H1 (cell line): Measurements from ENCODE around the gene ARHGAP12.

Experiments
- EZH2 ChIP-seq: fragments of 200-600 bp; sonication (generic); IDR thresholded peaks from 2 replicates; pipeline ENCODE4 v1.7.1; 2012; ENCODE audit warnings: low read depth, mild to moderate bottlenecking, moderate library complexity, low read length, inconsistent platforms; ENCODE audit not compliant: severe bottlenecking
- FOSL1 ChIP-seq: IDR thresholded peaks from 2 replicates; pipeline ENCODE4 v1.6.1; 2011; ENCODE audit warnings: mild to moderate bottlenecking, low read depth, low read length, moderate library complexity; ENCODE audit not compliant: insufficient read depth
- KDM5A ChIP-seq: fragments of 200-600 bp; IDR thresholded peaks from 2 replicates; pipeline ENCODE4 v1.7.1; 2012; ENCODE audit warnings: mild to moderate bottlenecking, low read length, inconsistent platforms, mixed read lengths
- RFX5 ChIP-seq: IDR thresholded peaks from 2 replicates; pipeline ENCODE4 v1.6.1; 2011; ENCODE audit warnings: low read depth, low read length, improper control_type of control experiment, borderline replicate concordance
- TF ChIP-seq, protein P1 (sequence below), 3 experiments: IDR thresholded peaks; 1 replicate in 2 of 3; 2 replicates in 1 of 3; pipeline versions ENCODE4 v1.5.1 to v1.6.1; 2011; ENCODE audit warnings: low read length in 3 of 3, mild to moderate bottlenecking in 3 of 3, inconsistent platforms in 2 of 3, low read depth in 1 of 3, moderate library complexity in 1 of 3; ENCODE audit not compliant: insufficient read depth in 1 of 3; ENCODE audit errors: control extremely low read depth in 1 of 3
- TF ChIP-seq, protein P2 (sequence below): IDR thresholded peaks from 2 replicates; pipeline ENCODE4 v1.6.1; 2012; ENCODE audit warnings: inconsistent platforms

DNA sequence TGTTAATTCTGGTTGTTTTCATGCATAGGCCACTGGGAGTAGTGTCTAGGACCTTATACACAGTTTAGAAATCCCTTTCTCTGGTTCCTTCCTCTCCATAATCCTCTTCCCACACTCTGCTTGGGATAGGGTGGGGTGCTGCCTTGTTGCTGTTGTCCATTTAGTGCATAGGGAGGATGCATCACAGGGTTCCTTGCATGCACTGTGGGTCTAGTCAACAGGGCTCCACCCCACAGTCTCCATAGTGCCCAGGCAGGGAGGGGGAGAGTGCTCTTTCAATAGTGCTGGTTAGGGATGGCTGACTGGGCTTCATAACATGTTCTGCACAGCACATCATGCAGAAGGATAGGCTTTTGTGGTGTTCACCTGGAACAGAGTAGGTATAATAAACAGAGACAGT lies 81.1 kb downstream of the ARHGAP12 start:
- no peak for TF ChIP-seq EZH2
- TF ChIP-seq, protein P1, sequence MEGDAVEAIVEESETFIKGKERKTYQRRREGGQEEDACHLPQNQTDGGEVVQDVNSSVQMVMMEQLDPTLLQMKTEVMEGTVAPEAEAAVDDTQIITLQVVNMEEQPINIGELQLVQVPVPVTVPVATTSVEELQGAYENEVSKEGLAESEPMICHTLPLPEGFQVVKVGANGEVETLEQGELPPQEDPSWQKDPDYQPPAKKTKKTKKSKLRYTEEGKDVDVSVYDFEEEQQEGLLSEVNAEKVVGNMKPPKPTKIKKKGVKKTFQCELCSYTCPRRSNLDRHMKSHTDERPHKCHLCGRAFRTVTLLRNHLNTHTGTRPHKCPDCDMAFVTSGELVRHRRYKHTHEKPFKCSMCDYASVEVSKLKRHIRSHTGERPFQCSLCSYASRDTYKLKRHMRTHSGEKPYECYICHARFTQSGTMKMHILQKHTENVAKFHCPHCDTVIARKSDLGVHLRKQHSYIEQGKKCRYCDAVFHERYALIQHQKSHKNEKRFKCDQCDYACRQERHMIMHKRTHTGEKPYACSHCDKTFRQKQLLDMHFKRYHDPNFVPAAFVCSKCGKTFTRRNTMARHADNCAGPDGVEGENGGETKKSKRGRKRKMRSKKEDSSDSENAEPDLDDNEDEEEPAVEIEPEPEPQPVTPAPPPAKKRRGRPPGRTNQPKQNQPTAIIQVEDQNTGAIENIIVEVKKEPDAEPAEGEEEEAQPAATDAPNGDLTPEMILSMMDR (IDR thresholded peaks at IDR 0.05; ENCODE audit: control extremely low read depth in 1 of 3, insufficient read depth in 1 of 3, low read depth in 1 of 3, low read length in 3 of 3): no peak
- TF ChIP-seq, protein P2, sequence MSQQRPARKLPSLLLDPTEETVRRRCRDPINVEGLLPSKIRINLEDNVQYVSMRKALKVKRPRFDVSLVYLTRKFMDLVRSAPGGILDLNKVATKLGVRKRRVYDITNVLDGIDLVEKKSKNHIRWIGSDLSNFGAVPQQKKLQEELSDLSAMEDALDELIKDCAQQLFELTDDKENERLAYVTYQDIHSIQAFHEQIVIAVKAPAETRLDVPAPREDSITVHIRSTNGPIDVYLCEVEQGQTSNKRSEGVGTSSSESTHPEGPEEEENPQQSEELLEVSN: no peak
- no peak for TF ChIP-seq FOSL1
- TF ChIP-seq KDM5A: no peak
- TF ChIP-seq RFX5: no peak
